GM12892 (cell line): ENCODE results near the gene PRKCD.
A peak's percentile ranks its signal among the peaks of the same experiment; 100 is the strongest.

Experiments
- POLR2A ChIP-seq: IDR thresholded peaks from 2 replicates; pipeline ENCODE4 v1.6.1; 2011; ENCODE audit warnings: low read depth, low read length, control low read depth
- POLR2AphosphoS5 ChIP-seq: IDR thresholded peaks from 2 replicates; pipeline ENCODE4 v1.6.1; 2011; ENCODE audit warnings: low read depth, low read length, control low read depth

DNA sequence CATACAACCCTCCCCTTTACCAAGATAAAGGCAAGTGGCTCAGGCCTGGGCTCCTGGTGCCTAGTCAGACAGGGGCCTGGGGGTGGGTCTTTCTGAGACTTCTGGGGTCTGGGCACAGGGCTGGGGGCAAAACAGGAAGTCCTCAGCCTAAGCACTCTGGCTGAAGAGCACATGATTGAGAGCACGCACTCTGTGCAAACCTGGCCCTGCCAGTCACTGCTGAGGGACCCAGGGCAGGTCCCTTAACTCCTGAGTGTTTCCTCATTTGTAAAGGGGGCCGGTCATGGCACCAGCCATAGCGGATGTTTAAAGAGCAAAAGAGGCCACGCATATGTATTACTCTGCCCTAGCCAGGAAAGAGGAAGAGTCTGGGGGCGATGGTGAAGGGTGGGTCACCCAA is 78.8 kb downstream of the PRKCD start:
- 0 out of 2 replicates have a peak, but pooled peaks have one; percentile 16 for TF ChIP-seq POLR2AphosphoS5
- no peak for TF ChIP-seq POLR2A
